GM19043 (cell line): ENCODE data around the gene ZNF592.

ENCODE experiments used
- ATAC-seq: cut with Tn5 transposase; IDR thresholded peaks from one replicate; pipeline ENCODE4 v1.9.1; 2021; ENCODE audit warnings: low read depth; ENCODE audit not compliant: unreplicated experiment

Gene ZNF592

GRCh38 chr15:84824260-84825007 lies 76.0 kb downstream of the ZNF592 start:
- no peak for ATAC-seq

- ATAC-seq, result no peak
Observed at GRCh38 chr15:84826369-84826823, 78.0 kb downstream of the ZNF592 start.

GRCh38 chr15:84827246-84827645 lies 78.9 kb downstream of the ZNF592 start:
- no peak for ATAC-seq

- no peak for ATAC-seq
Observed at GRCh38 chr15:84828086-84828908, 79.9 kb downstream of the ZNF592 start.

GRCh38 chr15:84829428-84829827 lies 81.0 kb downstream of the ZNF592 start:
- no peak for ATAC-seq

GRCh38 chr15:84830036-84830435 lies 81.6 kb downstream of the ZNF592 start:
- no peak for ATAC-seq

GRCh38 chr15:84831028-84831427 lies 82.6 kb downstream of the ZNF592 start:
- no peak for ATAC-seq

GRCh38 chr15:84831613-84832012 lies 83.2 kb downstream of the ZNF592 start:
- no peak for ATAC-seq

GRCh38 chr15:84832448-84833040 lies 84.2 kb downstream of the ZNF592 start:
- ATAC-seq, result no peak

GRCh38 chr15:84833447-84834228 lies 85.2 kb downstream of the ZNF592 start:
- no peak for ATAC-seq

- ATAC-seq, result no peak
Observed at GRCh38 chr15:84834229-84834955, 86.0 kb downstream of the ZNF592 start.

- no peak for ATAC-seq
Observed at GRCh38 chr15:84834969-84835368, 86.6 kb downstream of the ZNF592 start.

GRCh38 chr15:84835661-84836337 lies 87.4 kb downstream of the ZNF592 start:
- ATAC-seq, result no peak

GRCh38 chr15:84836844-84837243 lies 88.5 kb downstream of the ZNF592 start:
- no peak for ATAC-seq

- ATAC-seq, result no peak
Observed at GRCh38 chr15:84839714-84840113, 91.3 kb downstream of the ZNF592 start.

GRCh38 chr15:84840255-84840654 lies 91.9 kb downstream of the ZNF592 start:
- ATAC-seq, result no peak

GRCh38 chr15:84840741-84841429 lies 92.5 kb downstream of the ZNF592 start:
- no peak for ATAC-seq

GRCh38 chr15:84842781-84843180 lies 94.4 kb downstream of the ZNF592 start:
- ATAC-seq, result no peak

GRCh38 chr15:84844964-84845363 lies 96.6 kb downstream of the ZNF592 start:
- ATAC-seq, result no peak
